Measurements from ENCODE around the gene ZBTB46.

The ZBTB46 gene

DNA sequence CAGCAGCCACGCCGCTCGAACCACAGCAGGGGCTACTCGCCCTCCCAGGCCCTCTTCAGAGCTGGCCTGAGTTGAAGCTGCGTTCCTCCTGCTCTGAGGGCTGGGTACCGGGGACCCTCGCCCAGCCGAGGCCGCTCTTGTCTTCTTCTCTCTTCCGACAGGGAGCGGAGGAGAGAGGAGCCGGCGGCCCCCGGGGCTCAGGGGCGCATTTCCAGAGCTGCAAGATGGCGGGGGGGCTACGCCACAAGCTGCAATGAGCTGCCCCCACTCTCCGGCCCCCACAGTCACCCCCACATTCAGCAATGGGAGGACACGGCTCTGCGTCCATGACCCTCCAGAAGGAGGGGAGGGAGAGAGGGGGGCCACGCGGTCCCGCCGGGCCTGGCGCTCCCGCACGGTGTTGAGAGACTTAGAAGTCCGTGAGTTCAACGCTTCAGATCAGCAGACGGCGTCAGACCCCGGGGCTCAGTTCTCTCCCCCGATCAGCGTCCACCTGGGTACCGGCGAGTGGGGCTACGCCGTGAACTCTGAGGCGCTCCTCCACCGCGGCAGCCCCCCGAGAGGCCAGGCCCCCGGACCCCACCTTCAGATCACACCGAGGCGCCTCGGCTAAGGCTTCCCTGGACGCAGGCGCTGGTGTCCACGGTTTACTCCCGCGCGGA, 59.9 kb downstream of the ZBTB46 start:
- no peak for DNase-seq (ENCODE audit: extremely low read depth, low read depth)
- TF ChIP-seq, protein P1, sequence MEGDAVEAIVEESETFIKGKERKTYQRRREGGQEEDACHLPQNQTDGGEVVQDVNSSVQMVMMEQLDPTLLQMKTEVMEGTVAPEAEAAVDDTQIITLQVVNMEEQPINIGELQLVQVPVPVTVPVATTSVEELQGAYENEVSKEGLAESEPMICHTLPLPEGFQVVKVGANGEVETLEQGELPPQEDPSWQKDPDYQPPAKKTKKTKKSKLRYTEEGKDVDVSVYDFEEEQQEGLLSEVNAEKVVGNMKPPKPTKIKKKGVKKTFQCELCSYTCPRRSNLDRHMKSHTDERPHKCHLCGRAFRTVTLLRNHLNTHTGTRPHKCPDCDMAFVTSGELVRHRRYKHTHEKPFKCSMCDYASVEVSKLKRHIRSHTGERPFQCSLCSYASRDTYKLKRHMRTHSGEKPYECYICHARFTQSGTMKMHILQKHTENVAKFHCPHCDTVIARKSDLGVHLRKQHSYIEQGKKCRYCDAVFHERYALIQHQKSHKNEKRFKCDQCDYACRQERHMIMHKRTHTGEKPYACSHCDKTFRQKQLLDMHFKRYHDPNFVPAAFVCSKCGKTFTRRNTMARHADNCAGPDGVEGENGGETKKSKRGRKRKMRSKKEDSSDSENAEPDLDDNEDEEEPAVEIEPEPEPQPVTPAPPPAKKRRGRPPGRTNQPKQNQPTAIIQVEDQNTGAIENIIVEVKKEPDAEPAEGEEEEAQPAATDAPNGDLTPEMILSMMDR (IDR thresholded peaks at IDR 0.05; ENCODE audit: low read depth, low read length), result no peak

DNA sequence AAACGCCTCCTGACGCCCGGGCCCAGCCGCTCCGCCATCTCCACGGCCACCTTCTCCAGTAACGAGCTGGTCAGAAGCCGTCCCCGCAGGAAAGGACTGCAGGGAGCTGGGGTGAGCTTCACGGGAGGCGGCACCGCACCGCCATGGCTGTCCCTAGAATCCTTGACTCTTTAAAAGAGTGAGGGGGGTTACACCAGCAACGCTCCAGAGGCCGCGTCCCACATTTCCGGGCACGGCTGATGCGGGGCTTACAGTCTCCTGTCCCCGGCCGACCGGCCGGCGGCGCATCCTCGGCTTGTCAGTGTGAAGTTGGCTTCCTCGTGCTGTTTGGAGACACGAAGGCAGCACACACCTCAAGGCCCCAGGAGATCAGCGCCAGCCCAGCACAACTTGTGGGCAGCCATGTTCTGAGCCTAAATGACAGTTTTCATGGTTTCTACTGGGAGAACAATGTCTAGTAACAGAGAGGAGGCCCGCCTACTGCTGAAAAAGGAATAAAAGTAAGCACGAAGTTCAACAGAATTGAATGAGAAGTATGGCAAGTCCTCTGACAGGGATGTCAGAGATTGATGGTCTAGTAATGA, 61.1 kb downstream of the ZBTB46 start:
- DNase-seq (ENCODE audit: extremely low read depth, low read depth), result no peak
- TF ChIP-seq, protein P1 (IDR thresholded peaks at IDR 0.05; ENCODE audit: low read depth, low read length), result no peak

DNA sequence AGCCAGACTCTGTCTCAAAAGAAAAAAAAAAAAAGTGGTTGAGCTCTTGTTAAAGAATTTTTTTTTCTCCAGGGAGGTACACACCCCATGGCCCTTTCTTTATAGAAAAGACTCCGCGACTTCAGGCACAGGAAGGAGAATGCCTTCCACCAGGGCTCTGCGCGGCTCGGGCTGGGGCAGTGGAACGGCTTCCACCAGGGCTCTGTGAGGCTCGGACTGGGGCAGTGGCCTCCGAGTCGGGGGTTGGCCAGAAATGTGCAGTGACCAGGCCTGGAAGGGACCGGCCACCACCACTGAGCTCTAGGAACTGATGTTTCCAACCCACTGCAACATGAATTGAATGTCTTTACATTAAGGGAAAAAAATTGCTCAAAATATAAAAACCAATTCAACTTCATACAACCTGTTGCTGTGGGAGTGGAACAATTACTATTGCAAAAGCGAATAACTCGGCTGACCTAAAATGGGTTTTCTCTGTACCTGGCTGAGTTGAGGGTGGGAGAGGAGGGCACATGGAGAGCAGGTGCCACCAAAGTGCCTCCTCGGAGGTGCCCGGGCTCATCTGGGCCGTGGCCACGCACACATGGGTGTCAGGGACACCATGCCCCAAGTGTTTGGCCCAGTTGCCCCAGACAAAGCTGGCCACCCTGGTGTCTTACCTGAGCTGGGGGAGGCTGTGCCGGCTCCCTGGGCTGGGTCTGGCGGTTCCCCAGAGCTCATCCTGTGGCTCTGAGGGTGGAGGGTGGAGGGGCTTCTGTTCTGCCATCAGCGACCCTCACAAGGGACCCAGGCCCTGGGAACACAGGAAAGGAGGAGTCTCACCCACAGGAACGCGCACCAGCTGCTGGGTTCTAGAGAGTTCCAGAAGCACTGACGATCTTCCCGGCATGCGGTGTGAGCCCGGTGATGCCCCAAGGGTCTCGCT, 62.2 kb downstream of the ZBTB46 start:
- TF ChIP-seq, protein P1 (IDR thresholded peaks at IDR 0.05; ENCODE audit: low read depth, low read length), result no peak
- no peak for DNase-seq (ENCODE audit: extremely low read depth, low read depth)

DNA sequence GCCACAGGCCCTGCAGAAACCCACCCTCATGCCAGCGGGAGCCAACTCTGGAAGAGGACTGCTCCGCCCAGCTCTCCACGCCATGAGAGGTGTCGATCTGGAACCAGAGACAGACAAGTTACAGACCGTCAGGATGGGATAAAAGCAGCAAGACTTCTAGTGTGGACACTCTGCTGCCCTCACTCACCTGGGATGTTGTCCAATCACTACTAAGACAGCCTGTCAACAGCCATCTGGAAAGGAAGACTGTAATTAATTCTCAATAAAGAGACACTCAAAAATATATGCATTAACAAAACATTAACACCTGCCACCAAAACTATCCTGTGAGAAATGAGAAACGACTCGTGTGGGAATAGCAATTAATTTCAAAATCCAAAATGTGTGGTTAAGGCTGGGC, 63.2 kb downstream of the ZBTB46 start:
- DNase-seq (ENCODE audit: extremely low read depth, low read depth), result no peak
- TF ChIP-seq, protein P1 (IDR thresholded peaks at IDR 0.05; ENCODE audit: low read depth, low read length), result no peak

DNA sequence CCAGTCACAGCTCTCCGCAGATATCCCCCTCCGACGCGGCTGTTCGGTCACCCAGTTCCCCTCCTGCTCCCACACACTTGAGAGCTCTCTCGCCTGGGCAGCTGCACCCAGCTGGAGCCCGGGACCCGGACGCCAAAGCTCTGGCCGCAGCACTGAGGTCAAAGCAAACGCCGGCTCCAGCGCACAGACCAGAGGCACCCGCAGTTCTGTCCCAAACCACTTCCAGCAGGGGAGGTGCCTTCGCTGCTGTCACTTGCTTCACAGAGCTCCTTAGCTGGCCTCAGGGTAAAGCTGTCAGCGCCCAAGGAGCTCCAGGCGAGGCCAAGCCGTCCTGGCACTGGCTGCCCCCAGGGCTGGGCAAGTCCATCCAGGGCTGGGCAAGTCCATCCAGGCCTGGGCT, 63.6 kb downstream of the ZBTB46 start:
- DNase-seq (ENCODE audit: extremely low read depth, low read depth), result no peak
- TF ChIP-seq, protein P1 (IDR thresholded peaks at IDR 0.05; ENCODE audit: low read depth, low read length), result no peak

DNA sequence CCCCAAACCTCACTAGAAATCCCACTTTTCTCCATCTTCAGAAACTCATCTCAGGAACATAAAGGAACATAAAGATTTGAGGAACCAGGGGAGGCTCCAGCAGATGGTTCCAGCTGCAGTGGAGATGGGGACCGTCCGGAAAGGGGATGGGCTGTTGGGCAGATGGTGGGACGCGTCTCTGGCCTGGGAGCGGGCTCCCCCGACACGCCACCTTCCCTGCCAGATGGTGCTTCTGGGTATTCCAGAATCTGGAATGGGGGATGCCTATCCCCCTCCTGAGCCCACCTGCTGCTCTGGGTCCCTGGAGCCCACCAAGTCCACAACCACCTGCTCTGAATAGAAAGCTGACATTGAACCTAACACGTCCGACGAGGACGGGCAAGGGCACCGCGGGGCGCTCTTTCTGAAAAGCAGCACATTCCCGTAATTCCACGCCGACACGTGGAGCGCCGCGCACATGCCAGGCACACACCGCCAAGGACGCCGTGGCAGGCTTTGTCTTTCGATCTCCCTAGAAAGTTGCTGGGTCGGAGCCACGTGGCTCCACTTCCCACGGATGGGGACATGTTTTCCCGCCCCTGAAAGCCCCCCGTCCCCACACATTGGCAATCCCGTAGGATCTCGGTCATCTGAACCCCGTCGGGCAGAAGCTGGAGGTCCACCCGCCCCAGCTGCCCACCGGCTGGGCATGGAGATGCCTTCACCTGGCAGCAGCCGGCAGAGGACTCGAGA, 64.2 kb downstream of the ZBTB46 start:
- TF ChIP-seq, protein P1 (IDR thresholded peaks at IDR 0.05; ENCODE audit: low read depth, low read length), result no peak
- DNase-seq (ENCODE audit: extremely low read depth, low read depth), result no peak

All from AG09319 (cell line).